ENCODE data around the gene CCNQ. TPM values are rescaled to one million over a fixed set of nuclear protein-coding genes. Genes with fewer than 3 reads are reported as not detected.

Gene CCNQ
- total and polyA plus RNA-seq, 2 donors (not counting 3 experiments of a cell fraction or from before 2014, with no cell fraction given): 21.3 to 37.0 TPM

DNA sequence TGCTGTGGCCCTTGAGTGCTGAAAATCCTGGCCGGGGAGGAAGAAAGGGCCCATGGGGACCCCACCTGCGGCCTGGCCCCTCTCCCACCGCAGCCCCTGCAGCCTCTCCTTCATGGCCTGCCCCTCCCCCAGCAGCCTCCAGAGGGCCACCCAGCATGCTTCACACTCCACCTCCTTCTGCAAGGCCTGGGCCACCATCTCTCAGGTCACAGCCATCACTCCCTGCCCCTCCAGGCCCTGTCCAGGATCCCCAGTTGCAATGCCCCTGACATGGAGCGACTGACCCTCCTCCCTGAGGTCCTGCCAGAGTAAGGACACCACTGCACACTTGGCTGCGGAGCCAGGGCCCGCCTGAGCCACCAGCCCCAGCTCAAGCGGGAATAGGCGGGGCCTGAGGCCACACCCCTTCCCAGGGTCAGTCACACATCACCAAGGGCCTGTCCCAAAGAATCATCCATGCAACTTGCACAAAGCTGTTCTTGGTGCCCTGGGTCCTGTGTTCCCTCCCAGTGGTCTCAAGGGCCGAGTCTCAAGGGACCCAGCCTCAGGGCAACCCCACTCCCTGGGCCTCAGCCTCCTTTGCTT, 32.9 kb downstream of the CCNQ start:
- H3K4me2 ChIP-seq (ENCODE audit: insufficient read depth, low read length): no peak overlapping the region
- DNase-seq (ENCODE audit: low read depth, low spot score): no peak
- H3K27me3 ChIP-seq (ENCODE audit: control insufficient read depth in 2 of 2, insufficient read depth in 2 of 2, low read length in 2 of 2): no peaks in the 10 kb centered on the region
- no peak for TF ChIP-seq GATA2 (IDR thresholded peaks at IDR 0.05; ENCODE audit: insufficient read depth, insufficient read length, low read depth, low read length)
- TF ChIP-seq FOS (IDR thresholded peaks at IDR 0.05; ENCODE audit: borderline replicate concordance, insufficient read depth, low read length): no peak
- no peak for TF ChIP-seq JUN (IDR thresholded peaks at IDR 0.05; ENCODE audit: borderline replicate concordance, insufficient read depth, insufficient read length, low read depth)
- no peaks in the 10 kb centered on the region for H3K36me3 ChIP-seq (ENCODE audit: control insufficient read depth in 2 of 2, extremely low read depth in 1 of 2, insufficient read depth in 2 of 2, low read length in 2 of 2)
- no peak overlapping the region for H3K4me3 ChIP-seq (replicated peaks in 1 of 3; ENCODE audit: insufficient read depth in 1 of 3, low read depth in 1 of 3, low read length in 3 of 3)
- no peaks in the 10 kb centered on the region for H3K4me1 ChIP-seq (ENCODE audit: control insufficient read depth, extremely low read depth, insufficient read depth, low read length)
- H2AFZ ChIP-seq (ENCODE audit: low read depth, low read length): no peak overlapping the region
- CTCF ChIA-PET: interaction anchor here (1.8 to 3.4 kb wide), 2 partner anchors 12 kb away, joined by 6 to 16 read pairs; no protein-coding TSS in a partner anchor
- intact Hi-C loops (cut with micrococcal nuclease) (no loop called here), dilution Hi-C loops (cut with MboI; ENCODE audit: extremely low pct_ligation_motif_present, low sequenced_read_pairs) (no loop called here)
- H3K9me3 ChIP-seq (replicated peaks; ENCODE audit: control insufficient read depth, insufficient read depth, low read length): no peaks in the 10 kb centered on the region
- H3K9ac ChIP-seq (replicated peaks; ENCODE audit: extremely low read depth, insufficient read depth, low read length): no peak overlapping the region
- no peak overlapping the region for H3K27ac ChIP-seq (ENCODE audit: insufficient read depth, low read depth, low read length)
- H3K79me2 ChIP-seq (ENCODE audit: control insufficient read depth, insufficient read depth, low read length): no peaks in the 10 kb centered on the region
- FAIRE-seq: no peak
- POLR2A ChIA-PET: no interaction called here
- BruUV-seq (replicated peaks): no TSS peak
- no peaks in the 10 kb centered on the region for H4K20me1 ChIP-seq (replicated peaks; ENCODE audit: control insufficient read depth, extremely low read depth, insufficient read depth, low read length)
- H3K9me1 ChIP-seq (replicated peaks; ENCODE audit: control insufficient read depth, extremely low read depth, insufficient read depth, low read length): no peaks in the 10 kb centered on the region

GRCh38 chrX:153564047-153564606, 34.8 kb downstream of the CCNQ start:
- DNase-seq (ENCODE audit: low read depth, low spot score) (no peak), FAIRE-seq (no peak)
- ChIA-PET CTCF (interaction anchor here (1.8 to 3.4 kb wide), 2 partner anchors 10 to 13 kb away, joined by 6 to 16 read pairs; no protein-coding TSS in a partner anchor), POLR2A (no interaction called here)
- Histone ChIP-seq H3K9me3 (replicated peaks; ENCODE audit: control insufficient read depth, insufficient read depth, low read length) (no peaks in the 10 kb centered on the region), H3K4me2 (ENCODE audit: insufficient read depth, low read length) (no peak overlapping the region), H3K27ac (ENCODE audit: insufficient read depth, low read depth, low read length) (no peak overlapping the region), H3K4me1 (ENCODE audit: control insufficient read depth, extremely low read depth, insufficient read depth, low read length) (no peaks in the 10 kb centered on the region), H3K9ac (replicated peaks; ENCODE audit: extremely low read depth, insufficient read depth, low read length) (no peak overlapping the region), H3K9me1 (replicated peaks; ENCODE audit: control insufficient read depth, extremely low read depth, insufficient read depth, low read length) (no peaks in the 10 kb centered on the region), H3K36me3 (ENCODE audit: control insufficient read depth in 2 of 2, extremely low read depth in 1 of 2, insufficient read depth in 2 of 2, low read length in 2 of 2) (no peaks in the 10 kb centered on the region), H3K4me3 (replicated peaks in 1 of 3; ENCODE audit: insufficient read depth in 1 of 3, low read depth in 1 of 3, low read length in 3 of 3) (no peak overlapping the region), H4K20me1 (replicated peaks; ENCODE audit: control insufficient read depth, extremely low read depth, insufficient read depth, low read length) (no peaks in the 10 kb centered on the region), H3K79me2 (ENCODE audit: control insufficient read depth, insufficient read depth, low read length) (no peaks in the 10 kb centered on the region), H2AFZ (ENCODE audit: low read depth, low read length) (no peak overlapping the region), H3K27me3 (ENCODE audit: control insufficient read depth in 2 of 2, insufficient read depth in 2 of 2, low read length in 2 of 2) (no peaks in the 10 kb centered on the region)
- TF ChIP-seq FOS (IDR thresholded peaks at IDR 0.05; ENCODE audit: borderline replicate concordance, insufficient read depth, low read length): no peak
- no peak for TF ChIP-seq JUN (IDR thresholded peaks at IDR 0.05; ENCODE audit: borderline replicate concordance, insufficient read depth, insufficient read length, low read depth)
- TF ChIP-seq POLR2A (IDR thresholded peaks at IDR 0.05; ENCODE audit: low read depth, low read length): no peak
- no peak for TF ChIP-seq POLR2AphosphoS5 (IDR thresholded peaks at IDR 0.05; ENCODE audit: insufficient read depth, low read depth, low read length)
- TF ChIP-seq MYC (IDR thresholded peaks at IDR 0.05; ENCODE audit: low read depth, low read length): no peak
- TF ChIP-seq, protein P1, sequence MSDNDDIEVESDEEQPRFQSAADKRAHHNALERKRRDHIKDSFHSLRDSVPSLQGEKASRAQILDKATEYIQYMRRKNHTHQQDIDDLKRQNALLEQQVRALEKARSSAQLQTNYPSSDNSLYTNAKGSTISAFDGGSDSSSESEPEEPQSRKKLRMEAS (IDR thresholded peaks at IDR 0.05; ENCODE audit: insufficient read depth, insufficient read length): no peak
- TF ChIP-seq GATA2 (IDR thresholded peaks at IDR 0.05; ENCODE audit: insufficient read depth, insufficient read length, low read depth, low read length): no peak
- TF ChIP-seq CTCF (IDR thresholded peaks at IDR 0.05; ENCODE audit: extremely low read depth in 1 of 2, insufficient read depth in 1 of 2, low read depth in 1 of 2, low read length in 2 of 2): no peak
- no peak for TF ChIP-seq EZH2 (IDR thresholded peaks at IDR 0.05; ENCODE audit: borderline replicate concordance, low read depth, low read length, severe bottlenecking)
- intact Hi-C loops (cut with micrococcal nuclease) (no loop called here), dilution Hi-C loops (cut with MboI; ENCODE audit: extremely low pct_ligation_motif_present, low sequenced_read_pairs) (no loop called here)
- no TSS peak for BruUV-seq (replicated peaks)
